ENCODE results near the gene SESN1.
"Not testable (repeated sequence)": the region's sequence is repeated elsewhere in the genome, so short reads cannot be mapped to it uniquely, and the experiment has no call there.

Gene SESN1

DNA sequence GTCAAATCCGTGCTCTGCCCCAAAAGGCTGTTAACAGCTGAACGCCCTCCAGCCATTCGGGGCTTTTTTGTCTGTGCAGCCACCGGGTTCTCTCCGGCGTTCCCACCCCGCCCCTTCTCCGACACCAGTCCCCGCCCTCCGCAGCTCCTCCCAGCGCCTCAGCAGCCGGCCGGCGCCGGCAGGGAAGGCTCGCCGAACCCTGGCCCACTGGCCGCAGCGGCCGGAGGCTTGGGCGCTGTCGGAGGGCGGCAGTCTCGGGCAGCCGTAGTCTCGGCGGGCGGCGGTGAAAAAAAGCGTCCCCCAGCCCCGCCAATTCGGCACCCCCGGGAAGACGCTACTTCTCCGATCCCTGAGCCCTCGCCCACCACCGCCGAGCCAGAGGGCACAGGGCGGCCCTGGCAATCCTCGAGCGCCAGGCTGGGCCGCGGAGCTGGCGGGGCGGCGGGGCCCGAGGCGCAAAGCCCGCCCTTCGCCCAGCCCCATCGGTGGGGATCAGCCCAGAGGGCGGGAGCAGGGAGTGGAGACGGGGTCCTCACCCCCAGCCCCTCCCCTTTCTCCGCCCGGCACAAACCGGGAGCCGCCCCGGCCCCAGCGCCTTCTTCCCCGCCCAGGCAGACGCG lies at the start of gene SESN1:
Gene SESN1, minus strand, starts transcription at position 431 of the 620 bp plus-strand sequence. CDS start 773 bp downstream, outside the sequence.
- no peak for FAIRE-seq

DNA sequence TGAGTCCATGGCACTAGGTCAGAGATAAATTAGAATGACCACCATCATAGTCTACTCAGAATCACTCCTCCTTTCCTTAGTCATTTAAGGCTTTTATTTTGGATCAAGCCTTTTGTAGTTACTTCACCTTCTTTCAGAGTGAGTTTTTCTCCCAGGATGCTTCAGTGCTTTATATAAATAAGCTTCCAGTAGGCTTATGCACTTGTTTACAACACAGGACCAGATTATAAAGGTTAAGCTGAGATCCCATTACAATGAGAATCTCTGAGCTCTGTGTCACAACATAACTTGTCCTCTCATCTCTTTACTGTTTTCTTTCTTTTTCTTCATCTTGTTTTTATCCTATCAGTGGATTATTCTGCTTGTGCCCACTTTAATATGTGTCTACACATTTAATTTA lies 48.5 kb upstream of the SESN1 start:
- FAIRE-seq: no peak

DNA sequence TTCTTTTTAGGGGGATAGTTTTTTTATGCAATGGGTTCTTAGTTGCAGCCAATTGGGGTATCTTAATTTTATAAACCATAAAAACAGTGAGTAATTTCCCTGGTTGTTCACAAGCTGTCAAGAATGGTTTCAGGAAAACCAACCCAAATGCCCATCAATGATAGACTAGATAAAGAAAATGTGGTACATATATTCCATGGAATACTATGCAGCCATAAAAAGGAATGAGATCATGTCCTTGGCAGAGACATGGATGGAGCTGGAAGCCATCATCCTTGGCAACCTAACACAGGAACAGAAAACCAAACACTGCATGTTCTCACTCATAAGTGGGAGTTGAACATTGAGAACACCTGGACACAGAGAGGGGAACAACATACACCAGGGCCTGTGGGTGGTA lies 47.4 kb upstream of the SESN1 start:
- FAIRE-seq: not testable (repeated sequence)

DNA sequence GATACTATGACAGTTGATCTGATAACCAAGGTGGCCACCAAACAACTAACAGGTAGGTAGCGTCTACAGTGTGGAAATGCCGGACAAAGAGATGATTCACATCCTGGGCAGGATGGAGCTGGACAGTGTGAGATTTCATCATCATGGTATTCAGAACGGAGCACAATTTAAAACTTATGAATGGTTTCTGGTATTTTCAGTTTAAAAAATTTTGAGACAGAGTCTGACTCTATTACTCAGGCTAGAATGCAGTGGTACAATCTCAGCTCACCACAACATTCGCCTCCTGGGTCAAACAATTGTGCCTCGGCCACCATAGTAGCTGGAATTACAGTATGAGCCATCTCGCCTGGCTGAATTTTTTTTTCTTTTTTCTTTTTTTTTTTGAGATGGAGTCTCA lies 44.5 kb upstream of the SESN1 start:
- FAIRE-seq: no peak

DNA sequence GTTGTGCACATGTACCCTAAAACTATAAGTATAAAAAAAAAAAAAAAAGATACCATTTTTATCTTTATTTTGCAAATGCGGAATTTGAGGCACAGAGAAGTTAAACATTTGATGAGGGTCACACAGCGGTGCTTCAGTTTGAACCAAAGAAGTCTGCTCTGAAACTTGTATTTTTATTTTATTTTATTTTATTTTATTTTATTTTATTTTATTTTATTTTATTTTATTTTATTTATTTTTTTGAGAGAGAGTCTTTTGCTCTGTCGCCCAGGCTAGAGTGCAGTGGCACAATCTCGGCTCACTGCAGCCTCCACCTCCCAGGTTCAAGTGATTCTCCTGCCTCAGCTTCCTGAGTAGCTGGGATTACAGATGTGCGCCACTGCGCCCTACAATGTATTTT lies 41.9 kb upstream of the SESN1 start:
- FAIRE-seq: not testable (repeated sequence)

DNA sequence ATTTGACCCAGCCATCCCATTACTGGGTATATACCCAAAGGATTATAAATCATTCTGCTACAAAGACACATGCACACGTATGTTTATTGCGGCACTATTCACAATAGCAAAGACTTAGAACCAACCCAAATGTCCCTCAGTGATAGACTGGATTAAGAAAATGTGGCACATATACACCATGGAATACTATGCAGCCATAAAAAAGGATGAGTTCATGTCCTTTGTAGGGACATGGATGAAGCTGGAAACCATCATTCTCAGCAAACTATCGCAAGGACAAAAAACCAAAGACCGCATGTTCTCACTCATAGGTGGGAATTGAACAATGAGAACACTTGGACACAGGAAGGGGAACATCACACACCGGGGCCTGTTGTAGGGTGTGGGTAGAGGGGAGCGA lies 41.4 kb upstream of the SESN1 start:
- FAIRE-seq: not testable (repeated sequence)

DNA sequence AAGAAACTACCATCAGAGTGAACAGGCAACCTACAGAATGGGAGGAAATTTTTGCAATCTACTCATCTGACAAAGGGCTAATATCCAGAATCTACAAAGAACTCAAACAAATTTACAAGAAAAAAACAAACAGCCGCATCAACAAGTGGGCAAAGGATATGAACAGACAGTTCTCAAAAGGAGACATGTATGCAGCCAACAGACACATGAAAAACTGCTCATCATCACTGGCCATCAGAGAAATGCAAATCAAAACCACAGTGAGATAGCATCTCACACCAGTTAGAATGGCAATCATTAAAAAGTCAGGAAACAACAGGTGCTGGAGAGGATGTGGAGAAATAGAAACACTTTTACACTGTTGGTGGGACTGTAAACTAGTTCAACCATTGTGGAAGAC lies 41.0 kb upstream of the SESN1 start:
- FAIRE-seq: not testable (repeated sequence)

DNA sequence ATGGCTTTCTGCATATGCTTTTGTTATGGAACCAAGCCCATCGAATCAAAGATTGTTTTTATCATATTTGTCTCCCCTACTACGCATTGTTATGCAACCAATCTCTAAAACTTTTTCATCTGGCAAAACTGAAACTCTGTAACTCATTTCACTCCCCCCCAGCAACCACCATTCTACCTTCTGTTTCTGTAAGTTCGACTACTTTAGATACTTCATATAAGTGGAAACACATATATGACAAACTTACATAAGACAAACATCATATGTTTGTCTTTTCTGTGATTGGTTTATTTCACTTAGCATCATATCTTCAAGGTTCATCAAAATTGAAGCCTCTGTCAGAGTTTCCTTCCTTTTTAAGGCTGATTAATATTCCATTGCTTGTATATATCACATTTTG lies 35.4 kb upstream of the SESN1 start:
- no peak for FAIRE-seq

DNA sequence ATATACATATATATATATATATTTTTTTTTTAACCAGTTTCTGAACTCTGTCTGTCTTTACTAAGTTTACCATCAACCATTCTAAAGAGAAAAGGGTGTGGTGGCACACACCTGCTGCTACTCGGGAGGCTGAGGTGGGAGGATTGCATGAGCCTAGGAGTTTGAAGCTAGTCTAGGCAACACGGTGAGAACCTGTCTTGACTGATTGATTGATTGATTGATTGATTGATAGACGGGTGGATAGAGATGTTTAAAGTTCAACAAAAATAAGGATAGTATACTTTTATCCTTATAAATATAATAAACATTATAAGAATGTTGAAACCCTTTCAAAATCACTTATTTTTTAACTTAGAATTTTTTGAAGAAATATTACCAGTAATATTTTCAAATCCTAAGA lies 30.9 kb upstream of the SESN1 start:
- no peak for FAIRE-seq

DNA sequence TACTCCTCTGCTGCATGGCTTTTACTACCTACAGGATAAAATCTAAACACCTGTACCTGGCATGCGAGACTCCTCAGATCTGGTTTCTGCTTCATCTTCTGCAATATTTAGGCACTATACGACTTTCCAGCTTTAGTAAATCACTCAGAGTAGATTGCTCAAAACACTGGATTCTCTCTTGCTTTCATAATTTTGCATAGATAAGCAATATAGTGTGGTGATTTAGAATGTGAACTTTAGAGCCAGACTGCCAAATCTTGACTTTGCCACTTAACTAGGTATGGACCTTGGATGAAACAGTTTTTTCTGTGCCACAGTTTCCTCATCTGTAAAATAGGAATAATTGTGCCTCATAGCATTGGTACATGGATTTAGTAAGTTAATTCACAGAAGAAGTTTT lies 29.6 kb upstream of the SESN1 start:
- no peak for FAIRE-seq

DNA sequence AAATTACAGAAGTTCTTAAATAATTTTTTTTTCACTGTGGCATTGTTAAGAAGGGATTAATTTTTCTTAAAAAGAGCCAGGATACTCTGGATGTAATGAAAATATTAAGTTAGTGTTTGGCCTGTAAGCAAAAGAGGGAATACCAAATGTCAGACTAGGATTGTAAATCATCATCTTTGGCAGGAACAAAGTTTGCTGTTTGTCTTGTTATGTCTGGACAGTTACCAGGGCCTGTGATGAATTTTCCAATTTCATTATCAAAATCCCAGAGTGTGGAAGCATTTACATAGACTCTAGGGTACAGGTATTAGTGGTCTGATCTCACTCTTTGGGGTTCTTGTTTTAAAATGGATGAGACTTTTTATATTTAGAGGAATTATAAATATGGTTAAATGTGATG lies 26.8 kb upstream of the SESN1 start:
- peak; percentile 30 for FAIRE-seq

DNA sequence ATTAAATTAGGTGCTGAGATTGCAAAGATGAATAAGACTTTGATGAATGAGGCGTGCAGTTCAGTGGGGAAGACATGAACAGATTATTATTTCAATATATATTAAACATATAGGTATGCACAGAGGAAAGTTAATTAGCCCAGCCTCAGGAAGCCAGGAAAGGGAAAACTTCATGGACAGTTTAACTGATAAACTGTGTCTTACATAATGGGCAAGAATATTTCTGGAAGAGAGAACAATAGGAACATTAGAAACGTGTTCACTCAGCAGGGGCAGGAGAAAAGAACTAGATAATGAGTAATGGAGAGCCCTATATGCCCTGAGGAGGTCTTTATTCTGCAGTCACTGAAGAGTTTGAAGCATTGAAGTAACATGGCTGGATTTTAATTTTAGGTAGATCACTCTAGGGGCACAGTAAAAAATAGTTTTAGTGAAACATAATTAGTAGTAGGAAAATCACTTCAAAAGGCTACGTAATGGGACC lies 24.3 kb upstream of the SESN1 start:
- no peak for FAIRE-seq

DNA sequence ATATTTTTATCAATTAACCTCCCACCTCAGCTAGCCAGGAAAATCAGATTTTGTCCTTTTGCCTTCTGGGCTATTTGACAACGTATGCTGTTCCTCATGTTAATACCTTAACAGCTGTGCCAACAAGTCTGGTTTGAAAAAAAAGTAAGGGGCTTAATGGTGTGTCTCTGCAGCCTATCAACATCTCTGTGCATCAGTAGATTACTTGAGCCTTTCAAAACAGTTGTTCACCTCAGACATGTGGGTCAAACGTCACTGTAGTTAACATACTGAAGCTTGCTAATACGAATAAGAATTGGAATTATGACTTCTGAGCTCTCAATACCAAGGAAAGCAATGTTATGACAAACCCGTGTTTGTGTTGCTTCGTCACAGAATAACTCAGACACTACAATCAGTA lies 23.7 kb upstream of the SESN1 start:
- no peak for FAIRE-seq

DNA sequence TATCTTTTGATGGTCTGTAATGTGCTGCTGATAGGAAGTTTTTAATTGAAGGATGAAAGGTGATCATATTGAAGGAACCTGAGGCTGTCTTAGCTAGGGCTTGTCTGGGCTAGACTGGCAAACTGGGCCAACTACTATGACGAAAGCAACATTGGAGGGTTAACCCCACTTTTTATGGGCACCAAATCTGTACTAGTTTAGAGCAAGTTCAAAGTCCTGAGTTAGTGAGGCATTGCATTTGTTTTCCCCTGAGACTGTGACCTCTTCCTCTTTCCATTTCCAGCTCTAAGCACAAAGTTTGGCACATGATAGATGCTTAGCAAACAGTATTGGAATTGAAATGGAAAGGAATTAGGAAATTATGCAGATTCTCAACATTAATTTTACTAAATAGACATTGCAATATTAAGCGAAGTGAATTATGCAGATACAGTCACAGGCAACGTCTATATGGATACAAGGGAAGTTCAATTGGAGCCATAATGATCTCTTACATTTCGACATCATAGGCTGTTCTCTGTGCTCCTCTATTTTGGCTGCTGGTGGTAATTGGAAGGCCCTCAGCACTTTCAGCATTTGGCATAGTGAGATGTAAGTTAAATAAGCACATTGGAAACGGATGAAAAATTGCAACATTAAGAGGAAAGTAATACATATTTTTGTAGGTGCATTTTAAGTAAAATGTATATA lies 22.8 kb upstream of the SESN1 start:
- no peak for FAIRE-seq

DNA sequence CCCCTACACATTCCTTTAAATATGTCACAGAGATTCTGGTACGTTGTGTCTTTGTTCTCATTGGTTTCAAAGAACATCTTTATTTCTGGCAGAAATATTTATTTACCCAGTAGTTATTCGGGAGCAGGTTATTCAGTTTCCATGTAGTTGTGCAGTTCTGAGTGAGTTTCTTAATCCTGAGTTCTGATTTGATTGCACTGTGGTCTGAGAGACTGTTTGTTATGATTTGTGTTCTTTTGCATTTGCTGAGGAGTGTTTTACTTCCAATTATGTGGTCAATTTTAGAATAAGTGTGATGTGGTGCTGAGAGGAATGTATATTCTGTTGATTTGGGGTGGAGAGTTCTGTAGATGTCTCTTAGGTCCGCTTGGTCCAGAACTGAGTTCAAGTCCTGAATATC lies 18.0 kb upstream of the SESN1 start:
- FAIRE-seq: not testable (repeated sequence)

DNA sequence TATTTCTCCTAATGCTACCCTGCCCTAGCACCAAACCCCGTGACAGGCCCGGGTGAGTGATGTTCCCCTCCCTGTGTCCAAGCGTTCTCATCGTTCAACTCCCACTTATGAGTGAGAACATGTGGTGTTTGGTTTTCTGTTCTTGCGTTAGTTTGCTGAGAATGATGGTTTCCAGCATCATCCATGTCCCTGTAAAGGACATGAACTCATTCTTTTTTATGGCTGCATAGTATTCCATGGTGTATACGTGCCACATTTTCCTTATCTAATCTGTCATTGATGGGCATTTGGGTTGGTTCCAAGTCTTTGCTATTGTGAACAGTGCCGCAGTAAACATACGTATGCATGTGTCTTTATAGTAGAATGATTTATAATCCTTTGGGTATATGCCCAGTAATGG lies 15.0 kb upstream of the SESN1 start:
- FAIRE-seq: not testable (repeated sequence)

DNA sequence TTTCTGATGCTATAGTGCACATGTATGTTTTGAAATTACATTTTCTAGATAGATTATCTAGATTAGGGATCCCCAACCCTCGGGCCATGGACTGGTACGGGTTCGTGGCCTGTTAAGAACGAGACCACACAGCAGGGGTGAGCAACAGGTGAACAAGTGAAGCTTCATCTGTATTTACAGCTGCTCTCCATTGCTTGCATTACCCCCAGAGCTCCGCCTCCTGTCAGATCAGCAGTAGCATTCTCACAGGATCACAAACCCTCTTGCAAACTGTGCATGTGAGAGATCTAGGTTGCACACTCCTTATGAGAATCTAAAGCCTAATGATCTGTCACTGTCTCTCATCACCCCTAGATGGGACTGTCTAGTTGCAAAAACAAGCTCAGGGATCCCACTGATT lies 11.0 kb upstream of the SESN1 start:
- no peak for FAIRE-seq

DNA sequence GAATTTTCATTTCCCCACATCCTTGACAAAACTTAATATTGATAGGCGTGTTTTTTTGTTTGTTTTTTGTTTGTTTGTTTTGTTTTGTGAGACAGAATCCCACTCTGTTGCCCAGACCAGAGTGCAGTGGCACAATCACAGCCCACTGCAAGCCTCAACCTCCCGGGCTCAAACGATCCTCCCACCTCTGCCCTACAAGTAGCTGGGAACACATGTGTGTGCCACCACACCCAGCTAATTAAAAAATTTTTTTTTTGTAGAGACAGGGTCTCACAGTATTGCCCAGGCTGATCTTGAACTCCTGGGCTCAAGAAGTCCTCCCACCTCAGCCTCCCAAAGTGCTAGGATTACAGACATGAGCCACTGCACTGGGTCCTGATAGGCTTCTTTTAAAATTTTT lies 9.9 kb upstream of the SESN1 start:
- FAIRE-seq: no peak

DNA sequence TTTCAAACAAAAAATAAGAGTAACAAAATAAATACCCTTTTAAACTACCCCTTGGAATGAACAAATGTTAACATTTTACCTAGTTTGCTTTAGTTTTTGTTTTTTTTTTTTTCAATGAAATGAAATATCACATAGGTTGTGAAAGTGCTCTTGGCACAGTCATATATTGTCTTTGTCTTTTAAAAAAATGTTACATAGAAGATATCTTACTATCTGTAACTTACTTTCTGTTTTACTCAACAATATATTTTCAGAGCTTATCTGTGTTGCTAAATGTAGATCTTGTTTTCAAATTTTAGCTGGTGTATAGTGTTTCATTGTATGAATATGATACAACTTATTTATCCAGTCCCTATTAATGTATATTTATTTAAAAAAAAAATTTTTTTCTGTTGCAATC lies 9.3 kb upstream of the SESN1 start:
- FAIRE-seq: peak; percentile 45

DNA sequence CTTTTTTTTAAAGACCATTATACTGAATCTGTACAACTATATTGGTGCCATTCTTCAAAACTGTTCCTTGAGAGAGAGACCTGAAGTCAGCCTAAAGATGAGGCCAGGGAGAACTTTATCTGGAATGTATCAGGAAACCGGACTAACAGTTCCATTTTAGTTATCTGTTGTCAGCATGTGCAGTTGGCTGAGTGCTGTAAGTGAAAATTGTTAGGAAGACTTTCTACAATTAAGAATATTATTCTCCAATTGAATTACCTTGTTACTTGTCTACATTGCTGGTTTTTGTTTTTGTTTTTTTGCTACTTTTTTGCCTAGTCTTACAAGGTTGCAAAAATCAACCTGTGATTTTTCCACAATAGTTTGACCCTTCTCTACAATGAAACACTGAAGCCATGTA lies 8.1 kb upstream of the SESN1 start:
- no peak for FAIRE-seq

DNA sequence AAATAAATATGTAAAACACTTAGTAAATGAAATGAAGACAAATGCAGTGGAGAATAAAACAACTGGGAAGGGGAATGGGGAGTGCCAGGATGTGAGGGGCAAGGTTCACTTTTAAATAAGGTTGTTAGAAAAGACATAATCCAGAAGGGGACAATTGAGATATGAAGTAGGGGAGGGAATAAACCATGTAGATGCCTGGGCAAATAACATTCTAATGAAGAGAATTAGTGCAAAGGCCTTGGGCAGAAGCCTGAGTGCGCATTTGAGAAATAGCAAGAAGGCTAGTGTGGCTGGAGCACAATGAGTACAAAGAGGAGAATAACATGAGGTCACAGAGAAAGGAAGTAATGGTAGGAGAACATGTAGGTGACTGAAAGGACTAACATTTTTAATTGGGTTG lies 3.0 kb upstream of the SESN1 start:
- FAIRE-seq: no peak

DNA sequence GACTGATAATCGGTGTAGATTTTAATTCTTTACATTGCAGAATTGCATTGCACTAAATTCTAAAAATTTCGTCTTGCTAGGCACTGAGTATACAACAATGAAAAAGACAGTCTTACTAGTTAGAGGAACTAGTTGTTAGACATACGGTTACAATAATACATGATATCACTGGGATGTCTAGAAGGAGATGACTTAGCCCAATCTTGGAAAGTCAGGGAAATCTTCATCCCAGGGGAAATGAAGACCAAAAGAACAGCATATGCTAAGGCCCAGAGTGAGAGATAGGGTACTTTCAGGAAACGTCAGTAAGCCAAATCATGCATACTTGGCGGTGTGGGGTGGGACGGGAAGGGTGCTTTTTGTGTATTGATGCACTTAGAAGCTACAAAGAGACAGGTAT lies 1.6 kb upstream of the SESN1 start:
- FAIRE-seq: no peak

DNA sequence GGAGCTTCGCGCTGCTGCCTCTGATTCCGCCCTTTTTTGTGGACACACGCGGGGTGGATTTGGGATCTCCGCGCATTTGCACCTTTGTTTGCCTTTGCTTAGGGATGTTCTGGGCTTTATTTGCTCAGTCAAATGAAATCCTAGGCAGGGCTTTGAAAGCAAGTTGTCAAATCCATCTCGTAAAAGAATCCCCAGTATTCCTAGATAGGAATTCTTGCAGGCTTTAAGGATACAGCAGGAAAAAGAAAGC lies 1.1 kb upstream of the SESN1 start:
- FAIRE-seq: no peak

DNA sequence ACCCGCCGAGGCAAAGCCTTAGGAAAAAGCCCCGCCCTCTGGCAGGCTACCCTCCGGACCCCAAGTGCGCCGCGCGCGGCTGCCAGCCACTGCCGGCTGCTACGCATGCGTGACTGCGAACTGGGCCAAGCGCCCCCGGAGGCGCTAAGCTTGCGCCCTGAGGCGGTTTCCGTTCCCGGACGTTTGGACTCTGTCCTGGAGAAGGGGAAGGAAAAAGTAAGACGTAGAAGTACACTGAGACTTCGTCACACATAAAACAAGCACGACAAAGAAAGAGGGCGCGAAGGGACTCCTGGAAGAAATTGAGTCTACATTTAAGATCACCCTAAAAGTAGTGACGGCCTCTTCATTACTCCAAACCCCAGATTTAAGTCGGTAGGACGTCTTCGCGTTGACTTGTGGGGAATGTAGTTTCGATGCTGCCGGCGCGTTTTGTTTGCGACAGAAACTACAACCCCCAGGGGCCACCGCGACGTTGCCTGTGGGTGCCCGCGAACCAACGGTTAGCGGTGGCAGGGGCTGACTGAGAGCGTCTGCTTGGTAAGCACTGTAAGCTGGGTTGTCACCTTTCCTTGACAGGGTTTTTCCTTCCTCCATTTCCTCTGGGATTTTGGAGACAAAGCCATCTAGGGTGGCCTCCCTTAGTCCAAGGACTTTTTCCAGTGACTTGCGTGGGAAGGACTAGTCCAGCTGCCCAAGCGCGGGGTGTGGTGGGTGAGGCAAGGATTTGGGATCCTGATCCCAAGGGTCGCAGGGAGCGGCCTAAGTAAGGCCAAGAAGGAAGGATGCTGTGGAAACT lies 589 bp upstream of the SESN1 start, which contains the start of gene CEP57L1:
Gene CEP57L1, plus strand, starts transcription at position 472 of the 799 bp plus-strand sequence. CDS start 49,715 bp downstream, outside the sequence.
- peak; percentile 92 for FAIRE-seq

All from G401.6 (cell line).